ENCODE measurements around the gene NPM3. TPM values are rescaled to one million over a fixed set of nuclear protein-coding genes. Genes with fewer than 3 reads are reported as not detected.

Gene NPM3
- total and polyA plus RNA-seq, 2 experiments from 2014 or later, result 2.9 to 69.6 TPM

DNA sequence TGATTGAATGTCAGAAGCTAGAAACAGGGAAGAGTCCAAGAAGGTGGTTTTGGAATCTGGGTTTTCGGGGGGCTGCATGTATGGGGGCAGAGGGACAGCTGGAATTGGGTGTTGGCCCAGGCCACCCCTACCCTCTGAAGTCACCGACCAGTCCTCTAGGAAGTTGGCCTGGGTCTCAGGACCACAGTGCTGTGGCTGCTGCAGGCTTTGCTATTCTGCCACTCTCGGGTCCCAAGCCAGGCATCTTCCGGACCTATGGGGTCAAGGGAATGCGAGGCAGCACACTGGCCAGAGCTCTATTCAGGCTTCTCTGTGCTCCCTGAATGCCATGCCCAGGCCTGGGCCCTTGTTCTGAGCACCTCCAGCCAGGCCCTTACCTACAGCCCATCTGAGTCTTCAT, 20.5 kb downstream of the NPM3 start:
- Histone ChIP-seq H3K4me3 (no peak overlapping the region), H2AFZ (no peak overlapping the region), H3K9me2 (ENCODE audit: insufficient read depth) (no peaks in the 10 kb centered on the region), H4K20me1 (ENCODE audit: insufficient read depth) (no peaks in the 10 kb centered on the region), H3K9ac (no peak overlapping the region), H3K9me3 (ENCODE audit: low read depth) (no peaks in the 10 kb centered on the region), H3K79me2 (ENCODE audit: insufficient read depth) (no peaks in the 10 kb centered on the region), H3K27ac (no peak overlapping the region), H3K27me3 (replicated peaks; ENCODE audit: insufficient read depth) (peaks cover 33% of the 10 kb centered on the region), H3K4me1 (ENCODE audit: insufficient read depth) (no peaks in the 10 kb centered on the region), H3F3A (ENCODE audit: insufficient read depth) (no peaks in the 10 kb centered on the region), H3K36me3 (ENCODE audit: low read depth) (no peaks in the 10 kb centered on the region), H3K4me2 (ENCODE audit: unreplicated experiment) (no peak overlapping the region)
- 76% methylated on average over 5 of the region's 5 CpGs for WGBS, 2 experiments (ENCODE audit: low coverage in 1 of 2, low lambda C conversion rate in 2 of 2, missing lambda C conversion rate in 2 of 2)
- in situ Hi-C loops (cut with MboI), result loop anchor here (25.0 kb wide), 1 partner anchor 575 kb away; no protein-coding TSS in a partner anchor
- no peak for TF ChIP-seq EZH2phosphoT487 (IDR thresholded peaks at IDR 0.05; ENCODE audit: insufficient read depth, low read depth)
- no peak for TF ChIP-seq EZH2 (IDR thresholded peaks at IDR 0.05; ENCODE audit: insufficient read depth, poor library complexity, severe bottlenecking)
- DNase-seq, result no peak

DNA sequence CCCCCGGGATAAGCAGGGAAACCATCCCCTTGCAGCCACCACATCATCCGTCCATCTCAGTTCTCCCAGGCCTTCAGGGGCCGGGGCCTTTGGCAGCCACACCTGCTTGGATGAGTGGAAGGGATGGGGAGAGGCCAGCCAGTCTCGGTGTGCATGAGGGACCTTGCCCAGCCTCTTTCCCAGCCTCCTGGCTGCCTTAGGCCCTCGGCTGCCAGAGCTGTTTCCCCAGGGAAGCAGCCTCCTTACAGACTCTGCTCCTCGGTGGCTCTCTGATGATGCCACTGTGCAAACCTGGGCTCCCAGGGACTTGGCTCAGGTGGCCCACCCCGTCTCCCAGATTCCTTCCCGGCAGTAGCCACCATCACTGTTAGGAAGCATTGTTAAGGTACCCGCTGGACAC, 22.0 kb downstream of the NPM3 start:
- Histone ChIP-seq H3K4me2 (ENCODE audit: unreplicated experiment) (no peak overlapping the region), H4K20me1 (ENCODE audit: insufficient read depth) (no peaks in the 10 kb centered on the region), H3K27ac (no peak overlapping the region), H3F3A (ENCODE audit: insufficient read depth) (no peaks in the 10 kb centered on the region), H2AFZ (no peak overlapping the region), H3K27me3 (replicated peaks; ENCODE audit: insufficient read depth) (peaks cover 36% of the 10 kb centered on the region), H3K9me3 (ENCODE audit: low read depth) (no peaks in the 10 kb centered on the region), H3K4me3 (no peak overlapping the region), H3K9me2 (ENCODE audit: insufficient read depth) (no peaks in the 10 kb centered on the region), H3K4me1 (ENCODE audit: insufficient read depth) (no peaks in the 10 kb centered on the region), H3K79me2 (ENCODE audit: insufficient read depth) (no peaks in the 10 kb centered on the region), H3K36me3 (ENCODE audit: low read depth) (no peaks in the 10 kb centered on the region), H3K9ac (no peak overlapping the region)
- in situ Hi-C loops (cut with MboI), result loop anchor here (25.0 kb wide), 1 partner anchor 574 kb away; no protein-coding TSS in a partner anchor
- TF ChIP-seq EZH2 (IDR thresholded peaks at IDR 0.05; ENCODE audit: insufficient read depth, poor library complexity, severe bottlenecking) (no peak), EZH2phosphoT487 (IDR thresholded peaks at IDR 0.05; ENCODE audit: insufficient read depth, low read depth) (no peak)
- 43 to 45% methylated on average over 9 of the region's 9 CpGs for WGBS, 2 experiments (ENCODE audit: low coverage in 1 of 2, low lambda C conversion rate in 2 of 2, missing lambda C conversion rate in 2 of 2)
- DNase-seq, result no peak

DNA sequence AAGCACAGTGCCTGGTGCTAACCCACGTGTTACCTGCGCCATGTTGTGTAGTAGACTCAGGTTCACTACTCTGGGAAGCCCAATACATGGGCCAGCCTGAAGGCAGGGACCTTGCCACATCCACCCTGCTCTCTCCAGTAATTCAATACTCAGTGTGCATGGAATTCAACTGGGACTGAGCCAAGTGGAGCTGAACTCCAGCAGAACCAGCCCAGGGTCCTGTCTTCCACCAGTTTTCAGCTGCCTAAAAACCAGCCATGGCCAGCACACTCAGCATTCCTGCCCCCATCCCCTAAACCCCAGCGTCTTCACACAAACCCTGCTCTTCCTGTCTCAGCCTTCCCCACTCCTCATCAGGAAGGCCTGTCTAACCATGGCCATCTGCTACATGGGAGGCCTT, 22.7 kb downstream of the NPM3 start:
- Histone ChIP-seq H3K79me2 (ENCODE audit: insufficient read depth) (no peaks in the 10 kb centered on the region), H2AFZ (no peak overlapping the region), H3K9me2 (ENCODE audit: insufficient read depth) (no peaks in the 10 kb centered on the region), H3K27me3 (replicated peaks; ENCODE audit: insufficient read depth) (peaks cover 32% of the 10 kb centered on the region), H3K9me3 (ENCODE audit: low read depth) (no peaks in the 10 kb centered on the region), H4K20me1 (ENCODE audit: insufficient read depth) (no peaks in the 10 kb centered on the region), H3K27ac (no peak overlapping the region), H3K4me1 (ENCODE audit: insufficient read depth) (no peaks in the 10 kb centered on the region), H3K9ac (no peak overlapping the region), H3K36me3 (ENCODE audit: low read depth) (no peaks in the 10 kb centered on the region), H3K4me3 (no peak overlapping the region), H3F3A (ENCODE audit: insufficient read depth) (no peaks in the 10 kb centered on the region), H3K4me2 (ENCODE audit: unreplicated experiment) (no peak overlapping the region)
- DNase-seq, result no peak
- in situ Hi-C loops (cut with MboI), result loop anchor here (25.0 kb wide), 1 partner anchor 573 kb away; no protein-coding TSS in a partner anchor
- 51 to 56% methylated on average over 3 of the region's 3 CpGs for WGBS, 2 experiments (ENCODE audit: low coverage in 1 of 2, low lambda C conversion rate in 2 of 2, missing lambda C conversion rate in 2 of 2)
- TF ChIP-seq EZH2phosphoT487 (IDR thresholded peaks at IDR 0.05; ENCODE audit: insufficient read depth, low read depth) (no peak), EZH2 (IDR thresholded peaks at IDR 0.05; ENCODE audit: insufficient read depth, poor library complexity, severe bottlenecking) (no peak)

DNA sequence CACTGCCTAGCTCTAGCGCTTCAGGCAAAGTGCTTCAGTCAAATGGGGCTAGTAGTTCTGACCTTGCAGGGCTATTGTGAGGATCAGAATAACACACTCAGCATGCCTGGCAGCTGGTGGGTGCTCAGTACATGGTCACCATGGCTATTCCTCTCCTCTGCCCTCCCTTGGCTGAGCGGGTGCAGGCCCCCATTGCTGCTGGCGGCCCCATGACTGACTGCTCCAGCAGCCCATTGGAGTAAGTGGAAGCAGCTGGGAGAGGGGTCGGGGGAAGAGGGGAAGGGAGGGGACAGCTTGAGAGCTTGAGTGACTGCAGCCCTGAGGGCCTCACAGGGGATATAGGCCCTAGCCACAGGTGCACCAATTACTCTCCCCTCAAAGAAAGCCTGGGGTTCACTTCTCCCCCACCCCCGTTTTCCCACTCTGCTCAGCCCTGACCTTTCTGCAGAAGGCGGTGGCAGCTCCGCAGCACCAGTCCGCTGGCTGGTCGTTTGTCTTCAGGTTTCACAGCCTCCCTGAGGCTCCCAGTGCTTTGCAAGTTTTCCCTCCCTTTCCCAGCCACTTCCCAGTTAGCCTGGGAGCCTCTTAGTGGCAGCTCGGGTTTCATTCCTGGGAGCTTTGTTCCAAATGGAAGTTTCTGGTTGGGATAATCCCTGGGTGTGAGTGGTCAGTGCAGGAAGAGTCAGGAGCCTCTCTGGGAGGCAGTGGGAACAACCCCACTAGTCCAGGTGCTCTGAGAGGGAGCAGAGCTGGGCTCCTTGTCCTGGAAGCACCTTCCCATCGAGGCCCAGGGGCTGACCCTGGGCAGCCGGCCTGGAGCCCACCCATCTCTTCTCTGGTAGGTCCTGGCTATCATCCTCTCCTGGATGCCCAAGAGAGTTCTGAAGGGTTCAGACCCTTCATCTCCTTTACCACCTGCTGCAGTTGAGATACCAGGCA, 23.7 kb downstream of the NPM3 start:
- 42 to 46% methylated on average over 11 to 12 of the region's 12 CpGs for WGBS, 2 experiments (ENCODE audit: low coverage in 1 of 2, low lambda C conversion rate in 2 of 2, missing lambda C conversion rate in 2 of 2)
- no peaks in the 10 kb centered on the region for H3K9me2 ChIP-seq (ENCODE audit: insufficient read depth)
- no peaks in the 10 kb centered on the region for H4K20me1 ChIP-seq (ENCODE audit: insufficient read depth)
- DNase-seq, result no peak
- H3K9ac ChIP-seq, result no peak overlapping the region
- no peak overlapping the region for H2AFZ ChIP-seq
- peaks cover 32% of the 10 kb centered on the region for H3K27me3 ChIP-seq (replicated peaks; ENCODE audit: insufficient read depth)
- in situ Hi-C loops (cut with MboI), result loop anchor here (25.0 kb wide), 1 partner anchor 572 kb away; no protein-coding TSS in a partner anchor
- no peaks in the 10 kb centered on the region for H3K4me1 ChIP-seq (ENCODE audit: insufficient read depth)
- H3K79me2 ChIP-seq (ENCODE audit: insufficient read depth), result no peaks in the 10 kb centered on the region
- no peak for TF ChIP-seq EZH2phosphoT487 (IDR thresholded peaks at IDR 0.05; ENCODE audit: insufficient read depth, low read depth)
- TF ChIP-seq EZH2 (IDR thresholded peaks at IDR 0.05; ENCODE audit: insufficient read depth, poor library complexity, severe bottlenecking), result no peak
- H3K9me3 ChIP-seq (ENCODE audit: low read depth), result no peaks in the 10 kb centered on the region
- no peaks in the 10 kb centered on the region for H3F3A ChIP-seq (ENCODE audit: insufficient read depth)
- H3K4me2 ChIP-seq (ENCODE audit: unreplicated experiment), result no peak overlapping the region
- H3K27ac ChIP-seq, result no peak overlapping the region
- no peaks in the 10 kb centered on the region for H3K36me3 ChIP-seq (ENCODE audit: low read depth)
- no peak overlapping the region for H3K4me3 ChIP-seq

Data from GM23248 (cell line).